IgD-negative memory B cell (primary cell): ENCODE data around the gene PSMD6. TPM values are rescaled to one million over a fixed set of nuclear protein-coding genes. Genes with fewer than 3 reads are reported as not detected.

ENCODE experiments used
- H3K27ac Mint-ChIP-seq, 3 donors: one replicate each; pipeline ENCODE4 v1.8.0; 2020 to 2022; ENCODE audit warnings: mild to moderate bottlenecking in 3 of 3, mixed read lengths in 3 of 3, moderate library complexity in 1 of 3
- H3K27me3 Mint-ChIP-seq: one replicate; pipeline ENCODE4 v1.8.0; 2021; ENCODE audit warnings: mixed read lengths
- H3K36me3 Mint-ChIP-seq: one replicate; pipeline ENCODE4 v1.8.0; 2020; ENCODE audit warnings: mild to moderate bottlenecking, mixed read lengths
- H3K4me1 Mint-ChIP-seq, 3 donors: one replicate each; pipeline ENCODE4 v1.8.0; 2020 to 2022; ENCODE audit warnings: mixed read lengths in 3 of 3, mild to moderate bottlenecking in 1 of 3
- H3K4me3 Mint-ChIP-seq, 4 donors: one replicate each; pipeline ENCODE4 v1.8.0; 2020 to 2022; ENCODE audit warnings: mild to moderate bottlenecking in 4 of 4, mixed read lengths in 4 of 4, moderate library complexity in 3 of 4
- H3K9me3 Mint-ChIP-seq, 3 donors: one replicate each; pipeline ENCODE4 v1.8.0; 2020 to 2021; ENCODE audit warnings: mixed read lengths in 3 of 3, mild to moderate bottlenecking in 1 of 3
- polyA plus RNA-seq: library from polyadenylated mRNA; unstranded; fragments of 300-500 nt; fragmentation: Illumina TruSeq; gene quantifications from one replicate; pipeline ENCODE4 v1.2.3, GENCODE V29; 2021

PSMD6 gene
- polyA plus RNA-seq, 1 donor from 2014 or later = 97.6 TPM

GRCh38 chr3:63986831-63987230 is 36.5 kb downstream of the PSMD6 start:
- peaks cover 5% of the 10 kb centered on the region for H3K36me3 Mint-ChIP-seq

GRCh38 chr3:63986146-63986545 is 37.1 kb downstream of the PSMD6 start:
- no peaks in the 10 kb centered on the region for H3K9me3 Mint-ChIP-seq
- H3K4me3 Mint-ChIP-seq = no peak overlapping the region
- H3K4me1 Mint-ChIP-seq = peaks cover 0 to 8% (median 3%) of the 10 kb centered on the region in 3 donors
- H3K27me3 Mint-ChIP-seq = no peaks in the 10 kb centered on the region
- peak overlapping the region in 2 of 3 donors; percentile 25 to 41 for H3K27ac Mint-ChIP-seq
- H3K36me3 Mint-ChIP-seq = peaks cover 5% of the 10 kb centered on the region

More at GRCh38 chr3:63986831-63987230, 36.5 kb downstream of the PSMD6 start:
- peaks cover 0 to 6% (median 3%) of the 10 kb centered on the region in 3 donors for H3K4me1 Mint-ChIP-seq
- H3K9me3 Mint-ChIP-seq = no peaks in the 10 kb centered on the region
- no peak overlapping the region for H3K27ac Mint-ChIP-seq
- H3K4me3 Mint-ChIP-seq = no peak overlapping the region
- no peaks in the 10 kb centered on the region for H3K27me3 Mint-ChIP-seq

- H3K36me3 Mint-ChIP-seq = peaks cover 5% of the 10 kb centered on the region
- no peaks in the 10 kb centered on the region for H3K9me3 Mint-ChIP-seq
- H3K27me3 Mint-ChIP-seq = no peaks in the 10 kb centered on the region
- no peak overlapping the region for H3K4me3 Mint-ChIP-seq
- no peak overlapping the region for H3K27ac Mint-ChIP-seq
- peaks cover 0 to 8% (median 3%) of the 10 kb centered on the region in 3 donors for H3K4me1 Mint-ChIP-seq
Observed at GRCh38 chr3:63984391-63984790, 38.9 kb downstream of the PSMD6 start.

- peak overlapping the region in 2 of 4 donors; percentile 8 to 28 for H3K4me3 Mint-ChIP-seq
Observed at GRCh38 chr3:63981980-63982379, 41.3 kb downstream of the PSMD6 start.

GRCh38 chr3:63980830-63981498 is 42.3 kb downstream of the PSMD6 start:
- Mint-ChIP-seq H3K4me3 (no peak overlapping the region), H3K36me3 (peaks cover 5% of the 10 kb centered on the region), H3K27ac (peak overlapping the region in 2 of 3 donors; percentile 7 to 69), H3K4me1 (peaks cover 9 to 19% (median 15%) of the 10 kb centered on the region in 3 donors), H3K27me3 (no peaks in the 10 kb centered on the region), H3K9me3 (no peaks in the 10 kb centered on the region)

More at GRCh38 chr3:63981980-63982379, 41.3 kb downstream of the PSMD6 start:
- Mint-ChIP-seq H3K9me3 (no peaks in the 10 kb centered on the region), H3K27me3 (no peaks in the 10 kb centered on the region), H3K27ac (peak overlapping the region in 2 of 3 donors; percentile 70 to 73), H3K36me3 (peaks cover 5% of the 10 kb centered on the region), H3K4me1 (peaks cover 8 to 15% (median 9%) of the 10 kb centered on the region in 3 donors)

GRCh38 chr3:63980019-63980418 is 43.3 kb downstream of the PSMD6 start:
- H3K36me3 Mint-ChIP-seq = peaks cover 2% of the 10 kb centered on the region
- H3K9me3 Mint-ChIP-seq = no peaks in the 10 kb centered on the region
- peak overlapping the region in 1 of 4 donors; percentile 65 for H3K4me3 Mint-ChIP-seq
- H3K4me1 Mint-ChIP-seq = peaks cover 12 to 20% (median 19%) of the 10 kb centered on the region in 3 donors
- H3K27me3 Mint-ChIP-seq = no peaks in the 10 kb centered on the region
- peak overlapping the region in 2 of 3 donors; percentile 4 to 72 for H3K27ac Mint-ChIP-seq

- peaks cover 3% of the 10 kb centered on the region for H3K36me3 Mint-ChIP-seq
- no peaks in the 10 kb centered on the region for H3K27me3 Mint-ChIP-seq
- peak overlapping the region in 3 of 4 donors; percentile 16 to 65 (median 51) for H3K4me3 Mint-ChIP-seq
- H3K9me3 Mint-ChIP-seq = no peaks in the 10 kb centered on the region
- peaks cover 15 to 23% (median 19%) of the 10 kb centered on the region in 3 donors for H3K4me1 Mint-ChIP-seq
- peak overlapping the region in 1 of 3 donors; percentile 4 for H3K27ac Mint-ChIP-seq
Observed at GRCh38 chr3:63979093-63979885, 44.0 kb downstream of the PSMD6 start.

GRCh38 chr3:63977893-63978292 is 45.4 kb downstream of the PSMD6 start:
- Mint-ChIP-seq H3K9me3 (no peaks in the 10 kb centered on the region), H3K4me3 (no peak overlapping the region), H3K36me3 (peaks cover 5% of the 10 kb centered on the region), H3K27ac (peak overlapping the region in 1 of 3 donors; percentile 4), H3K27me3 (no peaks in the 10 kb centered on the region), H3K4me1 (peaks cover 15 to 24% (median 19%) of the 10 kb centered on the region in 3 donors)

GRCh38 chr3:63976872-63977200 is 46.5 kb downstream of the PSMD6 start:
- peaks cover 3% of the 10 kb centered on the region for H3K36me3 Mint-ChIP-seq
- H3K27ac Mint-ChIP-seq = no peak overlapping the region
- no peaks in the 10 kb centered on the region for H3K9me3 Mint-ChIP-seq
- H3K4me1 Mint-ChIP-seq = peaks cover 13 to 28% (median 15%) of the 10 kb centered on the region in 3 donors
- H3K4me3 Mint-ChIP-seq = no peak overlapping the region
- no peaks in the 10 kb centered on the region for H3K27me3 Mint-ChIP-seq

- peaks cover 10 to 31% (median 15%) of the 10 kb centered on the region in 3 donors for H3K4me1 Mint-ChIP-seq
- no peak overlapping the region for H3K4me3 Mint-ChIP-seq
- H3K9me3 Mint-ChIP-seq = no peaks in the 10 kb centered on the region
- H3K27ac Mint-ChIP-seq = no peak overlapping the region
- peaks cover 3% of the 10 kb centered on the region for H3K36me3 Mint-ChIP-seq
- H3K27me3 Mint-ChIP-seq = no peaks in the 10 kb centered on the region
Observed at GRCh38 chr3:63976161-63976871, 47.0 kb downstream of the PSMD6 start.

- H3K27ac Mint-ChIP-seq = no peak overlapping the region
- H3K4me3 Mint-ChIP-seq = no peak overlapping the region
- H3K4me1 Mint-ChIP-seq = peaks cover 12 to 37% (median 17%) of the 10 kb centered on the region in 3 donors
- no peaks in the 10 kb centered on the region for H3K27me3 Mint-ChIP-seq
- H3K9me3 Mint-ChIP-seq = no peaks in the 10 kb centered on the region
- peaks cover 3% of the 10 kb centered on the region for H3K36me3 Mint-ChIP-seq
Observed at GRCh38 chr3:63975723-63976122, 47.6 kb downstream of the PSMD6 start.

- Mint-ChIP-seq H3K4me1 (peaks cover 18 to 46% (median 22%) of the 10 kb centered on the region in 3 donors), H3K27ac (peak overlapping the region in 1 of 3 donors; percentile 1), H3K9me3 (no peaks in the 10 kb centered on the region), H3K36me3 (peaks cover 3% of the 10 kb centered on the region), H3K4me3 (no peak overlapping the region), H3K27me3 (no peaks in the 10 kb centered on the region)
Observed at GRCh38 chr3:63974451-63974850, 48.8 kb downstream of the PSMD6 start.

- peak overlapping the region in 1 of 3 donors; percentile 23 for H3K27ac Mint-ChIP-seq
- H3K4me3 Mint-ChIP-seq = peak overlapping the region in 1 of 4 donors; percentile 12
Observed at GRCh38 chr3:63973406-63973805, 49.9 kb downstream of the PSMD6 start.

GRCh38 chr3:63972987-63973386 is 50.3 kb downstream of the PSMD6 start:
- Mint-ChIP-seq H3K4me1 (peaks cover 27 to 58% (median 28%) of the 10 kb centered on the region in 3 donors), H3K4me3 (no peak overlapping the region), H3K36me3 (peaks cover 3% of the 10 kb centered on the region)

More at GRCh38 chr3:63973406-63973805, 49.9 kb downstream of the PSMD6 start:
- H3K9me3 Mint-ChIP-seq = no peaks in the 10 kb centered on the region
- peaks cover 3% of the 10 kb centered on the region for H3K36me3 Mint-ChIP-seq
- no peaks in the 10 kb centered on the region for H3K27me3 Mint-ChIP-seq
- peaks cover 23 to 56% (median 26%) of the 10 kb centered on the region in 3 donors for H3K4me1 Mint-ChIP-seq

GRCh38 chr3:63972196-63972595 is 51.1 kb downstream of the PSMD6 start:
- Mint-ChIP-seq H3K4me3 (no peak overlapping the region), H3K9me3 (no peaks in the 10 kb centered on the region), H3K4me1 (peaks cover 31 to 62% (median 34%) of the 10 kb centered on the region in 3 donors), H3K27me3 (no peaks in the 10 kb centered on the region), H3K36me3 (peaks cover 3% of the 10 kb centered on the region), H3K27ac (no peak overlapping the region)

More at GRCh38 chr3:63972987-63973386, 50.3 kb downstream of the PSMD6 start:
- Mint-ChIP-seq H3K27me3 (no peaks in the 10 kb centered on the region), H3K9me3 (no peaks in the 10 kb centered on the region), H3K27ac (no peak overlapping the region)
